Measurements from ENCODE around the gene YPEL5.

YPEL5 gene

DNA sequence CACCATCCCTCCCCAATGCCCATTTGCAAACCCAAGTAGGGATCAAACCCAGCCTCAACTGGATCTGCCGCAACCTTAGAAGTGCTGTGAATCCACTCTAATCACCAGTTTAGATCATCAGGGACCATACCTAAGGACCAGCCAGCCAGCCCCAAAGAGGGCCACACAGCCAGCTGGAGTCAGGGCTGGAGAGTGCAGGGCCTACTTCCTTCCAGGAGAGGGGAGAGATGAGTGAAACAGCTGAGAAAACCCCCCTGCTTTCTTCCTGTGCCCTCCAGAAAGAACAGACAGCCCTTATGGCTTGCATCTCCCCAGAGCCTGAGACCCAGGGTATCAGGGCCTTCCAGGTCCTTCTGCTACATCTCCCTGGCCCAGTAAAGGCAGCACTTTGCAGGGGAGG, 25.8 kb downstream of the YPEL5 start:
- DNase-seq, result no peak

DNA sequence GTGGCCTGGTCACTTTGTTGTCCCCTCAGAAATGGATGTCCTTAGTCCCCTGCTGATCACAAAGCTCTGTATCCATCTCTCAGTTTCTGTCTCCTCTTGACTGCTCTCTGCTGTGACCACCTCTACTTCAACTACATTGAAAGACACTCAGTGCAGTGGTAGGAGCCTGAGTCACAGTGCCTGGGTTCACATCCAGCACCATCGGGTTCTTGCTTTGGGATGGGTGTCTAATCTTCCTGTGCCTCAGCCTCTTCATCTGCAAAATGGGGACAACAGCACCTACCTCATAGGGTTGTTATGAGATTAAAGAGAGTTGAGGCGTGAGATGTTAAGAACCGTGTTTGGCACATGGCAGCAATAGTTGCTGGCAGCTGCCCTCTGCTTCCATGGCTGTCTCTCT, 30.6 kb downstream of the YPEL5 start:
- no peak for DNase-seq

DNA sequence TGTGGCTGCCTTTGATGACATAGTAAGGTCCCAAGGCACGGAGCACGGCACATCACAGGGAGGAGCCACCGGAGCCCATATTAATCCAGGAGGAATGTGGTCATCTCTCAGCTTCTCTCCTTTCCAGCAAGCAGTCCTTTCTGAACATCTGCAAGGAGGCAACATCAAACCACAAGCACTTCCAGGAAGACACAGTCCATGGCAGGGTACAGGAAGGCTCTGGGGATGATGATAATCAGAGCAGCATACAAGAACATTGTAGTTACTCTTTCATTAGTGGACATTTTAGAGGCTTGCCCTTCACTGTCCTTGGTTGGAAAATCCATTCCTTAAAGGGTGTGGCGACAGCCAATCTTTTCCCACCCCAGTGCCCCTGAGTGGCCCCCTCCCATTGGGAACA, 31.1 kb downstream of the YPEL5 start:
- DNase-seq, result no peak

DNA sequence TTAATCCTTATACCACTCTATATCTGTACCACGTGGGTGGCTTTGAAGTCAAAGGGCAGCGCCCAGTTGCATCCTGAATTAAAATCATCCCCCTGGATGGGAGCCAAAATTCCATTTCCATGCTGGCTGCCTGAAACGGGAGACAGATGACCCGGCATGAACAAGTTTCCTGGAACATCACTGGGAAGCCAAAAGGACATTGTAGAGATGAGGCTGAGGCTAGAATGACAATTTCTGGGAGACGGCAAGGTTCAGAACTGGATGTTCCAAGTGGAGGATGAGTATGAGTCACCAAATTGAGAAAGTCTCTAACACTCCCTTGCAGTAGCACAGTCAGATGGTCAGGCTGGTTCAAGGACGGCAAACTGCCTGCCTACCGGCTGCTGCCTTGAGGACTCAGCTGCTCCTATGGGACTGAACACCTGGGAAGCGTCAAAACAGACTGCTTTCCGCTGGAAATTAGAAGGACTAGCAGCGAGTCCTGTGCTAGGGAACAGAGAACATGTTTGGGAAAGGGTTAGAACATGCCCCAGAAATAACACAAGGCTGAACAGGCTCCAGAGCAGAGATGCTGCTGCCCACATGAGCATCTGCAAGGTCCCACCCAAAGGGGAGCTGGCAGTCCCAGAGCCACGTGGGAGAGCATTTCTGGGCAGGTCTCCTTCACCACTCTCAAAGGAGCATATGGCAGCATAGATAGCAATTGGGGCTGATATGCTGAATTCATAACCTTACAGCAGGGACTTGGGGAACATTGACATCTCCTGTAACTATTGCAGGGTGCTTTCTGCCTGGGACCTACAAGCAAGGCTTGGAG, 32.0 kb downstream of the YPEL5 start:
- no peak for DNase-seq

GRCh38 chr2:30179536-30179935, 32.7 kb downstream of the YPEL5 start:
- DNase-seq, result no peak

DNA sequence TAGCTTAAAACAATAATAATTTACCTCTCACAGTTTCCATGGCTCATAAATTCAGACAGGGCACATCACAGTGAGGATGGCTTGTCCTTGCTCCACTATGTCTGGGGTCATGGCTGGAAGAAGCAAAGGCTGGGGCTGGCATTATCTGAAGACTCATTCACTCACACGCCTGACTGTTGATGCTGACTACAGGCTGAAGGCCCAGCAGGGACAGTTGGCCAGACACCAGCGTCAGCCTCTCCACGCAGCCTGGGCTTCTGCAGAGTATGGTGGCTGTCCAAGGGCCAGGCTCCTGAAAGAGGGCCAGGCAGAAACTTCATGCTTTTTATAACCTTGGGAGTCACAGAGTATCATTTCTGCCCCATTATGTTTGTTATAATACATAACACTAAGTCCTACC, 33.4 kb downstream of the YPEL5 start:
- no peak for DNase-seq

GRCh38 chr2:30181176-30181575, 34.4 kb downstream of the YPEL5 start:
- no peak for DNase-seq

GRCh38 chr2:30184035-30184434, 37.2 kb downstream of the YPEL5 start:
- no peak for DNase-seq

DNA sequence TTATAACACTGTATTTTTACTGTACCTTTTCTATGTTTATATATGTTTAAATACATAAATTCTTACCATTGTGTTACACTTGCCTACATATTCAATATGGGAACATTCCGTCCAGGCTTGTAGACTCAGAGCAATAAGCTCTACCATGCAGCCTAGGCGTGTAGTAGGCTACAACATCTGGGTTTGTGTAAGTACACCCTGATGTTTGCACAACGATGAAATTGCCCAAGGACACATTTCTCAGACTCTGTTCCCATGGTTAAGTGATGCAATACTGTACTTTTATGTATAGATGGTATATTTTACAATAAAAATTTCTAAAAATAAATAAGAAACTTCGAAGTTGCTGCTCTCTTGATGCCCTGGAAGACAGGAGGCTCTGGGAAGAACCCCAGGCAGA, 38.4 kb downstream of the YPEL5 start:
- DNase-seq, result no peak

- no peak for DNase-seq
Measured at GRCh38 chr2:30188292-30188691, 41.5 kb downstream of the YPEL5 start.

DNA sequence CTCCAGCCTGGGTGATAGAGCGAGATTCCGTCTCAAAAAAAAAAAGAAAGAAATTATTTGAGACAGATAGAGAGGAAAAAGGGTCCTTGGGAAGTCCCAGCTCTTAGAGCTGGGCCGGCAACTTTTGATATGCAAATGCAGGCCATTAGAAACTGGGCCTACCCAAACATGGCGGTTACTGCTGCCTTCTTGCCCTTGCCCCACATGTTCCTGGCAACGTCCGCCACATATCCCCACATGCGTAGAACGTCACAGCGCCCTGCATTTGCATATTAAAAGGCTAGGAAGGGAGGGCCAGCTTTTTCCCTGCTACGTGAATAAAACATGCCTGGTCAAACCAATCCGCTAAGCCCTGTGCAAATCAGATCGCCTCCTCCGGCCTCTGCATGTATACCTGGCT, 43.8 kb downstream of the YPEL5 start:
- no peak for DNase-seq

DNA sequence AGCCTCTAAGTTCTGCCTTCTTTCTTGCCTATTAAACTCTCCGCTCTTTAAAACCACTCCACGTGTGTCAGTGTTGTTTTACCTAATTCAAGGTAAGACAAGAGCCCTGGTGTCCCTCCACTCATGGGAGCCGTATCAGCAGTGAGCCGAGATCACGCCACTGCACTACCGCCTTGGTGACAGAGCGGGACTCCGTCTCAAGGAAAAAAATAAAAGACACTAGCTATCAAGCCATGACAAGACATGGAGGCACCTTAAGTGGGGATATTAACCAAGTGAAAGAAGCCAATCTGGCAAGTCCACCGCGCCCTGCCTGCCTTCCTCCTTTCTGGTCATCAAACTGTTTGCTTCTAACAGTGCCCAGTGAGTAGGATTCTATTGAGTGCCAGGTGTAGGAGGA, 44.3 kb downstream of the YPEL5 start:
- DNase-seq, result no peak

- no peak for DNase-seq
Measured at GRCh38 chr2:30191819-30192271, 45.0 kb downstream of the YPEL5 start.

DNA sequence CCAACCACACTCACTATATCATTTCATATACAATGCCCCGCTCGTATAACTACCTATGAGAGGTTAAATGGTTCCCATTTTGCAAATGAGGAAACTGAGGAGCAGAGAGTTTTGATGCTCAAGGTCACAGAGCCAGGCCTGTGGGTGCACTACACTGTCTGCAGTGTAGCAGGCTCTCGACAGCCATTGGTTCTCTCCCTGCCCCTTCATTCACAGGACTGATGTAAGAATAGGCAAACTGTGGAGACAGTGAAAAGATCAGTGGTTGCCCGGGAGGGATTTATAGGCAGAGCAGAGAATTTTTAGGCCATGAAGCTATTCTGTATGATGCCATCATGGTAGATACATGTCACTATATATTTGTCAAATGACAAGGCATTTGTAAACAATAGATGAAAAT, 45.5 kb downstream of the YPEL5 start:
- no peak for DNase-seq

GRCh38 chr2:30193104-30193681, 46.4 kb downstream of the YPEL5 start:
- DNase-seq, result no peak

DNA sequence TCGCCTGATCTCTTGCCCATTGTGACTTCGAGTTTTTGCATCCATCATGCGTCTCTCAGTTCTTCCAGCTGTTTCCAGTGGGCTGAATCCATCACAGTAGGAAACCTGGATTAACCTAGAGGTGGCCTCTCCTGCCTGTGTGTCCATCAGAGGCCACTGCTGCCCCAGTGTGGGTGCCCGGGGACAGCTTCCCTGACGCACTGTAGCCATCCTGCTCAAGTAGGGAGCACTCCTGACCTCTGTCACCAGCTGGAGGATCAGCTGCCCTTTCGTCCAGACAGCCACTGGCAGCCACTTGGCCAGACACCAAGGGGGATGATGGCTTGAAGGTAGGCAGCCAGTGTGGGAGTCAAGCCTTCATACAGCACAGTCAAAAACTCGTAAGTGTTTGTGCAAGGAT, 47.6 kb downstream of the YPEL5 start:
- no peak for DNase-seq

- no peak for DNase-seq
Measured at GRCh38 chr2:30195016-30195415, 48.2 kb downstream of the YPEL5 start.

- no peak for DNase-seq
Measured at GRCh38 chr2:30197570-30198192, 50.9 kb downstream of the YPEL5 start.

DNA sequence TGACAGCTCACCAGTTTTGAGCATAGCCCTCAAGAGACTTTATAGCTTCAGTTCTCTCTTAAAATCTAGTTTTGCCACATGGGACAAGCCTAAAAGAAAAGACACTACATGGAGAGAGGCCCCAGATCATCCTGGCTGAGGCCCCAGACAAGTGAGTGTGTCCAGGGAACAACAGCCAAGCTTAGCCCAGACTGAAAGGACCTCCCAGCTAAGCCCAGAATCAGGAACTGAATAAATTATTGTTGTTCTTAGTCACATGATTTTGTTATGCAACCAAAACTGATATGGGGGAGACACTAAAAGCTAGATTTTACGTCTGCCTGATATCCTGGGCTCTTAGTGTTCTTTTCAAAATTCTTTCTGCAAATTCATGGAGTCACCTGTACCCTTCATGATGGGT, 55.2 kb downstream of the YPEL5 start:
- DNase-seq, result no peak

- DNase-seq, result no peak
Measured at GRCh38 chr2:30203156-30203555, 56.3 kb downstream of the YPEL5 start.

DNA sequence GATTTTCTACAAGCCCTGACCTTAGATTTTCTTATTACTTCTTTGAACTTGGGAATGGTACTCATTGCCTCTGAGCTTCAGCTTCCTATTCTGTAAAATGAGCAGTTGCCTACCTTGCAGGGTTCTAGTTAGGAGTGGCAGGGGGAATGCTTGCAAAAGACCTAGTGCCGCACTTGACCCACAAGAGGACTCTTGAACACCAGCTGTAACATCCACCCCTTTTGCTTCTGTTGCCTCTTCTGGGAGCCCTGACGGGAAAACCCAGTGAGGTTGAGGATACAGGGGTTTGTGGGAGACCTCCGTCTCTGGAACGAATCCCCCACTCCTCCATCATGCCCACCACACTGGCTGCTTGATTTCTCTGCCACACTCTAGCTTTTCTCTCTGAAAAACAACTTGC, 57.5 kb downstream of the YPEL5 start:
- DNase-seq, result no peak

DNA sequence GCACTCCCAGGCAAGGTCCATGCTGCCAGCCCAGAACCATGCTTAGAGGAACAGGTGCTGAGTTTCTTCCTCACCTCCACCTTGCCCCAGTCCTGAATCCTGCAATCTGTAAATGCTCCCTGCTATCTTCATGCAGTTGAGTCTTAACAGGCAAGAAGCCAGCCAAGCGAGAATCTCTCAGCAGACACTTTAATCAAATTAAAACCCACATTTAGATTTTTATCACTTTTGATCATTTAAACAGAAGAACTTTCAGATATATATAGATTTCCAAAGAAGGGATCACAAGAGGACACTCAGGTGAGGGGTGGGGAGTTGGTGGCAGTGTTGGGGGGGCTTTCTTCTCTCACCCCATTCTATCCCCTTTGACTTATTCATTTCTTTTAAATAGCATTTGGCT, 58.6 kb downstream of the YPEL5 start:
- DNase-seq, result no peak

DNA sequence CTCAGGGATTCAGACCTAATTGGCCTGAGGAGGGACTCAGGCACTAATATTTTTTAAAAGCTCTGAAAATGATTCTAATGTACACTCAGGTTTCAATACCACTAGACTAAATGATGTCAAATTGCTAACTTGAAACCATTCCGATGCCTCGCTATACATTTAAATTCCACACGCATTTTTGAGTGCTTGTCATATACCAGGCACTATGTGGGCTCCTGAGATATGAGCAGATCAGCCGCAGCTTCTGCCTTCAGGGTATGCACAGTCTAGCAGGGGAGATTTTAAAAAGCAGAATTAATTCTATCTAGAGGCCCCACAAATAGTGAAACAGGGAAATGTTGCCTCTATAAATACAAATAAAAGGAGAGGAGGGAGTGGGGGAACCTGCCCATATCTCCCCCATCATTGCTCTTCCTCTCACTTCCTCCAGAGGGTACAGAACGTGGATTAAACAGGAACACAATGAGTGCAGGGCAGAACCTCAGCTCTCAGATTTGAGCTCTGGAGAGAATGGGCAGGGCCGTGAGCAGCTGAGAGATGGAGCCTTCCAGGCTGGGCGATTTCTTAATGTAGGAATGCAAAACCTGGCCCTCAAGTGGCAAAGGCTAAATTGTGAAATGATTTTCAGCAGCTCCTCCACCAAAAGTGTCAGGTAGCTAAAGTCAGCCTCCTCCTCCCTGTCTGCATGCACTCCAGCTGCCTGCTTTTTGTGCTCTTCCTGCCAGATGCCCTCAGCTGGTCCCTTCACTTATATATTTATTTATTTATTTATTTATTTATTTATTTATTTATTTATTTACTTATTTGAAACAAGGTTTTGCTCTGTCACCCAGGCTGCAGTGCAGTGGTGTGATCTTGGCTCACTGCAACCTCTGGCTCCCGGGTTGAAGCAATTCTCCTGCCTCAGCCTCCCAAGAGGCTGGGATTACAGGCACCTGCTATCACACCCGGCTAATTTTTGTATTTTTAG, 59.9 kb downstream of the YPEL5 start:
- DNase-seq, result no peak

All from activated CD8-positive, alpha-beta memory T cell treated with anti-CD3 and anti-CD28 coated beads, Interleukin-2, amount 50 U/mL, for 4 hours (primary cell).